D721Med (cell line): ENCODE results near the gene SHROOM3.

ENCODE experiments used
- DNase-seq: peaks from one replicate; pipeline ENCODE4 v3.0.0; 2011; ENCODE audit warnings: low spot score; ENCODE audit not compliant: insufficient read length
- FAIRE-seq: peaks from 2 replicates; lab custom pipeline; 2011; peaks lifted over from hg19 to GRCh38; lab: Jason Lieb, UNC
- TF ChIP-seq, protein P1 (sequence below): IDR thresholded peaks from 2 replicates; pipeline ENCODE4 v1.5.1; 2012; ENCODE audit warnings: mild to moderate bottlenecking, control low read depth; ENCODE audit not compliant: insufficient read depth; ENCODE audit errors: missing control alignments

Gene SHROOM3

GRCh38 chr4:76809594-76810305, 374.7 kb downstream of the SHROOM3 start:
- no peak for FAIRE-seq
- no peak for DNase-seq
- TF ChIP-seq, protein P1, sequence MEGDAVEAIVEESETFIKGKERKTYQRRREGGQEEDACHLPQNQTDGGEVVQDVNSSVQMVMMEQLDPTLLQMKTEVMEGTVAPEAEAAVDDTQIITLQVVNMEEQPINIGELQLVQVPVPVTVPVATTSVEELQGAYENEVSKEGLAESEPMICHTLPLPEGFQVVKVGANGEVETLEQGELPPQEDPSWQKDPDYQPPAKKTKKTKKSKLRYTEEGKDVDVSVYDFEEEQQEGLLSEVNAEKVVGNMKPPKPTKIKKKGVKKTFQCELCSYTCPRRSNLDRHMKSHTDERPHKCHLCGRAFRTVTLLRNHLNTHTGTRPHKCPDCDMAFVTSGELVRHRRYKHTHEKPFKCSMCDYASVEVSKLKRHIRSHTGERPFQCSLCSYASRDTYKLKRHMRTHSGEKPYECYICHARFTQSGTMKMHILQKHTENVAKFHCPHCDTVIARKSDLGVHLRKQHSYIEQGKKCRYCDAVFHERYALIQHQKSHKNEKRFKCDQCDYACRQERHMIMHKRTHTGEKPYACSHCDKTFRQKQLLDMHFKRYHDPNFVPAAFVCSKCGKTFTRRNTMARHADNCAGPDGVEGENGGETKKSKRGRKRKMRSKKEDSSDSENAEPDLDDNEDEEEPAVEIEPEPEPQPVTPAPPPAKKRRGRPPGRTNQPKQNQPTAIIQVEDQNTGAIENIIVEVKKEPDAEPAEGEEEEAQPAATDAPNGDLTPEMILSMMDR: no peak

DNA sequence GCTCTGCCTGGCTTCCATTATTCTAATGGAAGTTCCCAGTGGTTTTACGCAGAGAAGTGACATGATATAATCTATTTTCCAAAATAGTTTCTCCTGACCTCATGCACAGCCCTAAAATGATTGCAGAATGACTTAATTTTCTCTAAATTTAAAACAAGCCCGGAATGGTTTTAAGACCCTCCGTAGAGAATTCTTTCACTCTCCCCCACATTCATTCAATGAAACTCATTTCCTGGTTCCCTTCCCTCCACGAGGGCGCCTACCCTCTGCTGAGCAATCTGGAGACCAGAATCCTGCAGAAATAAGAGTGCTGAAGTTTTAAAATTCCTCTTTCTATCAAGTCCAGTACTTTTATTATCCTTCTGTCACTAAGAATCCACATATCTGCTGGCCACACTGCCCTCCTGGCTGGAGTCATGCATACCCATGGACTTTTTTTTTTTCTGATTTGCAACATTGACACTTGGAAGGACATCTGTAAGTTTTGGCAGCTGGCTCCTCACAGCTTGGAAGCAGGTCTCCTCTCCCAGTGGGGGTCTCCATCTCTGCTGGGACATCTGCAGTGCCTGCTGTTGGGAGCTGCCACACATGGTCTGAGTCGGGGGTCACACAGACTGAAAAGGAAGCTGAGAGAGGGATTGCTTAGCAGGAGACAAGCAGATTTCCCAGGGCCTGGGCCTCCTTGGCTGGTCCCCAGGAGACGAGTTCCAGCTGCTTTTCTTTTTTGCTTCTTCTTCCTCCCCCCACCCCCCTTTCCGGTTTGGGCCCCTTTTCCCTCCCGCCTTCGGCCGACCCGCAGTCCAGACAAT, 376.8 kb downstream of the SHROOM3 start:
- TF ChIP-seq, protein P1: no peak
- DNase-seq: no peak
- no peak for FAIRE-seq

DNA sequence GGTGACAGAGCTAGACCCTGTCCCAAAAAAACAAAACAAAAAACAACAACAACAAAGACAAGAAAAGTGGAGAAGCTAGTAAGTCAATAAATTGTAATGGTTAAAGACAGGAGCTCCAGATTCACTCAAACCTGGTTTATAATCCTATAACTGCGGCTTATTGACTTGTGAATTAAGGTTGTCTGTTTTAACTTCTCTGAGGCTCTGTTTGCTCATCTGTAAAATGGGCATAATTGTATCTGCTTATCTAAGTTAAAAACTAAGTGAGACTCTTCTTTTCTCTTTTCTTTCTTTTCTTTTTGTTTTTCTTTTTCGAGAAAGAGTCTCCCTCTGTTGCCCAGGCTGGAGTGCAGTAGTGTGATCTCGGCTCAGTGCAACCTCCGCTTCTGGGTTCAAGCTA, 378.0 kb downstream of the SHROOM3 start:
- TF ChIP-seq, protein P1: no peak
- DNase-seq (no peak), FAIRE-seq (no peak)

- TF ChIP-seq, protein P1: no peak
- FAIRE-seq (no peak), DNase-seq (no peak)
Measured at GRCh38 chr4:76821641-76822040, 386.6 kb downstream of the SHROOM3 start.

DNA sequence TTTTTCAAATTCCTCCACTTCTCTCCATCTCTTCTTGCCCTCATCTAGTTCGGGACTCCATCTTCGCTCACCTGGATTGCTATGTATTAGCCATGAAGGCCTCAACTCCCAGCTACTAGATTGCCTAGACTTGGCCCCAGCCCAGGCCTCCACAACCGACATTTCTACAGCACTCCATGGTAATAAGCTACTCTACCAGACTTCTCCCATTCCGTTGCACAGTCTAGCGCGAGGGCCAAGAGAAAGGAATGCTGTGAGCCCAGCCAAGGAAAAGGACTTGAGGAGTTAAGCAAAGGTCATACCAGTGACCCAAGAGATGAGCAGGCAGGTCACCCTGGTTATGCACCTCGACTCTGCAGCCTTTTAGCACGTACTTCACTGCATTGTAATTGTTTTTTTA, 387.3 kb downstream of the SHROOM3 start:
- FAIRE-seq (no peak), DNase-seq (no peak)
- TF ChIP-seq, protein P1: no peak

DNA sequence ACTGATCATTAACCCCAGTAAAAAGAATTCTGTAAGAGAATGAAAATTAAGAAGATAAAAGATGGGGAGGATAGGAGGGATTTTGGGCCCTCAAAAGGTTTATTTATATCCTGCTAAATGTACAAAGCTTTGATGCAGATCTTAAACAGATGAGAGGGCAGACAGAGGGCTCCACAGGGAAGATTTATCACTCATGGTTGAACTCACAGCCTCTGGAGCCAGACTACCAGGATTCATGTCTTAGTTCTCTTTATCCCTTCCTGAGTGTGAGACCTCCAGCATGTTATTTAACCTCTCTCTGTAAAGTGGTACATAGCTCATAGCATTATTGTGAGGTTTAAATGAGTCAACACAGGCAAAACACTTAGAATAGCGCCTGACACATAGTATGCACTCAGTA, 388.5 kb downstream of the SHROOM3 start:
- DNase-seq: no peak
- FAIRE-seq: no peak
- TF ChIP-seq, protein P1: no peak

DNA sequence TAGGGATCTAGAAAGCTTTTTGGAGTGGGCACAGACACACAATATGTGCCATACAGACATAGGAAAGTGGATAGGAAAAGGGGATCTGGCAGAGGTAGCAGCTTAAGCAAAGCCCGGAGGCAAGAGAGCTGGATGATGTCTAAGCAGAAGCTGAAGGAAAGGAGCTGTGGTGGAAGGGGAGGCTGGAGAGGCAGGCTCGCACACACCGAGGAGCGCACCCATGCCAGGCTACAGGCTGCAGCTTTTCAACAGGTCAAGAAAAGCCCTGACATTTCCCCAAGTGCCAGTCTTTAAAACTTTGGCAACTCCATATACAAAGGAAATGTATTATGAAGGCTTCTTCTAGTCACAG, 395.6 kb downstream of the SHROOM3 start:
- TF ChIP-seq, protein P1: no peak
- DNase-seq (no peak), FAIRE-seq (no peak)
